Measurements from ENCODE around the gene CA10.

CA10 gene

DNA sequence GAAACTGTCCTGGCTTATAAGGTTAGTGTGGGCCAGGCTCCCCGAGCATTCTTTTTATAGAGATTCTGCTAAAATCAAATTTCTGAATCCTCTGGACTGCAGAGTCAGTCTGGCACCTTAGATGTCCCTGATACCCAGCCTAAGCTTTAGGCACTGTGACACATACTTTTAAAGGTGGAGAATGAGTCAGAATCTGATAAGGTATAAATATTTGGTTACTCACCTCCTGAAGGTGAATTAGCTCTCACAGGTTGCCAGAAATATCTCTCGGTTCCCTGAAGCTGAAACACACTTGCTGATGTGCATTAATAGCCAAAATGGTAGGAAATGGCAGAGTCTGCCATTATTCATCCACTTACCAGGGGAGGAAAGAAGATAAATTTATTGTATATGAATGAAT lies 451.3 kb downstream of the CA10 start:
- no peak overlapping the region for H3K27ac ChIP-seq (ENCODE audit: low read length)
- no peaks in the 10 kb centered on the region for H4K20me1 ChIP-seq (ENCODE audit: insufficient read depth, low read length)
- no peak for TF ChIP-seq EZH2 (IDR thresholded peaks at IDR 0.05; ENCODE audit: borderline replicate concordance, low read depth, low read length, severe bottlenecking)
- TF ChIP-seq, protein P1, sequence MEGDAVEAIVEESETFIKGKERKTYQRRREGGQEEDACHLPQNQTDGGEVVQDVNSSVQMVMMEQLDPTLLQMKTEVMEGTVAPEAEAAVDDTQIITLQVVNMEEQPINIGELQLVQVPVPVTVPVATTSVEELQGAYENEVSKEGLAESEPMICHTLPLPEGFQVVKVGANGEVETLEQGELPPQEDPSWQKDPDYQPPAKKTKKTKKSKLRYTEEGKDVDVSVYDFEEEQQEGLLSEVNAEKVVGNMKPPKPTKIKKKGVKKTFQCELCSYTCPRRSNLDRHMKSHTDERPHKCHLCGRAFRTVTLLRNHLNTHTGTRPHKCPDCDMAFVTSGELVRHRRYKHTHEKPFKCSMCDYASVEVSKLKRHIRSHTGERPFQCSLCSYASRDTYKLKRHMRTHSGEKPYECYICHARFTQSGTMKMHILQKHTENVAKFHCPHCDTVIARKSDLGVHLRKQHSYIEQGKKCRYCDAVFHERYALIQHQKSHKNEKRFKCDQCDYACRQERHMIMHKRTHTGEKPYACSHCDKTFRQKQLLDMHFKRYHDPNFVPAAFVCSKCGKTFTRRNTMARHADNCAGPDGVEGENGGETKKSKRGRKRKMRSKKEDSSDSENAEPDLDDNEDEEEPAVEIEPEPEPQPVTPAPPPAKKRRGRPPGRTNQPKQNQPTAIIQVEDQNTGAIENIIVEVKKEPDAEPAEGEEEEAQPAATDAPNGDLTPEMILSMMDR (IDR thresholded peaks at IDR 0.05; ENCODE audit: borderline replicate concordance, extremely low read depth, low read length, poor library complexity, severe bottlenecking), result no peak
- DNase-seq (no peak), ATAC-seq (ENCODE audit: insufficient read depth, low read depth) (no peak)
- H3K4me1 ChIP-seq (ENCODE audit: insufficient read depth, low read length), result peaks cover 48% of the 10 kb centered on the region
- H2AFZ ChIP-seq (ENCODE audit: low read depth, low read length), result no peak overlapping the region
- no peaks in the 10 kb centered on the region for H3K36me3 ChIP-seq (ENCODE audit: insufficient read depth, low read length)
- H3K9me3 ChIP-seq (ENCODE audit: insufficient read depth, low read length, severe bottlenecking), result no peaks in the 10 kb centered on the region
- H3K4me3 ChIP-seq (ENCODE audit: low read depth in 1 of 2, low read length in 2 of 2), result no peak overlapping the region
- no peak overlapping the region for H3K4me2 ChIP-seq (ENCODE audit: insufficient read depth, low read length)
- H3K9ac ChIP-seq (ENCODE audit: low read depth, low read length), result no peak overlapping the region
- no peaks in the 10 kb centered on the region for H3K27me3 ChIP-seq (ENCODE audit: insufficient read depth, low read length, poor library complexity)
- no peaks in the 10 kb centered on the region for H3K79me2 ChIP-seq (ENCODE audit: insufficient read depth, low read length)

DNA sequence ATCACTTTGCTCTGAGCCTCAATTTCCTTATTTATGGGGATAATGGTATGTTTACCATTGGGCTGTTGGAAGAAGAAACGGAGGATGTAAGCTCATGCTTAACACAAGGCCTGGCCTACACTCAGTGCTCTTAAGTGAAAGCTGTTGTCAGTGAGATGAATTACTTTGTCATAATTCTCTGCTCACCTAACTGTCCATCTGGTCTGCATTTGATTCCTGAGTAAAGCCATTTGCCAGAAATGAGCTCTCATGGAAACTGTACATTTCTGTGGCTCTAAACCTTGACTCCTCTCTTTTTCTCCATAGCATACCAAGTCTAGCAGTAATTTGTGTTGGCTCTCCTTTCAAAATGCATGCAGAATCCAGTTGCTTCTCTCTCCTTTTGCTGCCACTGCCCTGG lies 452.4 kb downstream of the CA10 start:
- Histone ChIP-seq H3K27me3 (ENCODE audit: insufficient read depth, low read length, poor library complexity) (no peaks in the 10 kb centered on the region), H3K4me3 (ENCODE audit: low read depth in 1 of 2, low read length in 2 of 2) (no peak overlapping the region), H3K79me2 (ENCODE audit: insufficient read depth, low read length) (no peaks in the 10 kb centered on the region), H3K9ac (ENCODE audit: low read depth, low read length) (no peak overlapping the region), H3K27ac (ENCODE audit: low read length) (no peak overlapping the region), H3K9me3 (ENCODE audit: insufficient read depth, low read length, severe bottlenecking) (no peaks in the 10 kb centered on the region), H3K4me1 (ENCODE audit: insufficient read depth, low read length) (peaks cover 36% of the 10 kb centered on the region), H3K36me3 (ENCODE audit: insufficient read depth, low read length) (no peaks in the 10 kb centered on the region), H4K20me1 (ENCODE audit: insufficient read depth, low read length) (no peaks in the 10 kb centered on the region), H2AFZ (ENCODE audit: low read depth, low read length) (no peak overlapping the region), H3K4me2 (ENCODE audit: insufficient read depth, low read length) (no peak overlapping the region)
- DNase-seq (no peak), ATAC-seq (ENCODE audit: insufficient read depth, low read depth) (no peak)
- TF ChIP-seq, protein P1 (IDR thresholded peaks at IDR 0.05; ENCODE audit: borderline replicate concordance, extremely low read depth, low read length, poor library complexity, severe bottlenecking), result no peak
- TF ChIP-seq EZH2 (IDR thresholded peaks at IDR 0.05; ENCODE audit: borderline replicate concordance, low read depth, low read length, severe bottlenecking), result no peak

DNA sequence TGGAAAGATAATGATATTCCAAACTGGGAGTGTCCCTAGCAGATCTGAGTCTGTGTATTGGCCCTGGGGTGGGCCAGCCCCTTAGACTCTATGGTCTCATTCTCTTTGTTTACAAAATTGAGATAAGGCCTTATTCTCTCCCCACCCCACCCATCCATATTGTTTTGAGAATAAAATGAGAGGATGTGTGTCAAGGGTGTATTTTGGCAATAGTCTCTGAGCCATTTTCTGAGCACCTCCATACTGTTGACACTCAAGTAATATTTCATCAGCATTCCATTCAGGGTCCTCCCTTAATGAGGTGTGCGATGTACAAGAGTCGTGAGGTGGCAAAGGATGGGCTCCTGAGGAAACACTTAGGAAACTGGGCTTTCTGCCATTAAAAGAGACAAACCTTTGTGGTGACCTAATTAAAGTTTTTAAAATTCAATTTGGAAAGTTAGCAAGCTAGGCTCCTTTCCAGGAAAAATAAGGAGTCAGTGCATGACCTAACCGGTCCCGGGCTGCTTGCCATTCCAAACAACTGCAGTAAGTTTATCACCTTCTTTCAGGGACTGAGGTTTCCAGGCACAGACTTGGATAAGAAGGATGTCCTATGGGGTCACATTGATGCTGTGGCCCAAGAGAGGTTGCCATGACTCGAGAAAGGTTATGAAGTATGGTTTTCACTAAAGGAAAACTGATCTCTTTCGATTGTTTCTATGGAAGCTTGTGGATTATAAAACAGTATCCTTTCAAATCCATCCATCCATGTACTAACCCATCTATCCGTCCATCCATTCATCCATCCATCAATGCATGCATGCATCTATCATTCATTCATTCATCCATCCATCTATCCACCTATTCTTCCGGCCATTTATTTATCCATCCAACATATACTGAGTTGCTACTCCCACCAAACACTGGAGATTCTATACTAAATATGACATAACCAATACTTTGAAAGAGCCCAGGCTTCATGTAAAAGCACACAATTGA lies 454.9 kb downstream of the CA10 start:
- Histone ChIP-seq H4K20me1 (ENCODE audit: insufficient read depth, low read length) (no peaks in the 10 kb centered on the region), H3K4me2 (ENCODE audit: insufficient read depth, low read length) (no peak overlapping the region), H3K79me2 (ENCODE audit: insufficient read depth, low read length) (no peaks in the 10 kb centered on the region), H3K36me3 (ENCODE audit: insufficient read depth, low read length) (no peaks in the 10 kb centered on the region), H3K4me1 (ENCODE audit: insufficient read depth, low read length) (peaks cover 12% of the 10 kb centered on the region), H3K27ac (ENCODE audit: low read length) (no peak overlapping the region), H3K27me3 (ENCODE audit: insufficient read depth, low read length, poor library complexity) (no peaks in the 10 kb centered on the region), H3K4me3 (ENCODE audit: low read depth in 1 of 2, low read length in 2 of 2) (no peak overlapping the region), H2AFZ (ENCODE audit: low read depth, low read length) (no peak overlapping the region), H3K9ac (ENCODE audit: low read depth, low read length) (no peak overlapping the region), H3K9me3 (ENCODE audit: insufficient read depth, low read length, severe bottlenecking) (no peaks in the 10 kb centered on the region)
- TF ChIP-seq, protein P1 (IDR thresholded peaks at IDR 0.05; ENCODE audit: borderline replicate concordance, extremely low read depth, low read length, poor library complexity, severe bottlenecking), result no peak
- no peak for TF ChIP-seq EZH2 (IDR thresholded peaks at IDR 0.05; ENCODE audit: borderline replicate concordance, low read depth, low read length, severe bottlenecking)
- ATAC-seq (ENCODE audit: insufficient read depth, low read depth), result no peak
- no peak for DNase-seq

All from DND-41 (cell line).